Astrocyte (in vitro differentiated cells and primary cell): ENCODE results near the gene TRIP10. TPM values are rescaled to one million over a fixed set of nuclear protein-coding genes. Genes with fewer than 3 reads are reported as not detected.

Experiments used
- DNase-seq: peaks from one replicate; pipeline ENCODE4 v3.0.0-alpha.2; 2010; ENCODE audit warnings: low read depth
- FAIRE-seq: peaks from 2 replicates; lab custom pipeline; 2011; peaks lifted over from hg19 to GRCh38; lab: Jason Lieb, UNC
- H2AFZ ChIP-seq: 2 replicates; pipeline ENCODE4 v1.6.0; 2012; ENCODE audit warnings: low read depth, low read length, inconsistent platforms
- H3K27ac ChIP-seq: 2 replicates; pipeline ENCODE4 v1.5.1; 2011; ENCODE audit warnings: low read depth, low read length, inconsistent platforms
- H3K27me3 ChIP-seq: 2 replicates; pipeline ENCODE4 v1.6.0; 2011; ENCODE audit warnings: low read length, inconsistent platforms; ENCODE audit not compliant: insufficient read depth
- H3K36me3 ChIP-seq: 2 replicates; pipeline ENCODE4 v1.5.1; 2011; ENCODE audit warnings: low read length, inconsistent platforms; ENCODE audit not compliant: insufficient read depth
- H3K4me1 ChIP-seq: 2 replicates; pipeline ENCODE4 v1.5.1; 2011; ENCODE audit warnings: low read length, inconsistent platforms; ENCODE audit not compliant: insufficient read depth
- H3K4me2 ChIP-seq: 2 replicates; pipeline ENCODE4 v1.6.0; 2012; ENCODE audit warnings: low read length, inconsistent platforms
- H3K4me3 ChIP-seq: 2 replicates; pipeline ENCODE4 v1.5.1; 2011; ENCODE audit warnings: low read depth, mild to moderate bottlenecking, low read length, inconsistent platforms; ENCODE audit not compliant: insufficient read depth
- H3K79me2 ChIP-seq: 2 replicates; pipeline ENCODE4 v1.6.0; 2012; ENCODE audit warnings: mild to moderate bottlenecking, low read length, inconsistent platforms; ENCODE audit not compliant: insufficient read depth
- H3K9ac ChIP-seq: 2 replicates; pipeline ENCODE4 v1.6.0; 2012; ENCODE audit warnings: mild to moderate bottlenecking, low read length, inconsistent platforms
- H3K9me3 ChIP-seq: 2 replicates; pipeline ENCODE4 v1.5.1; 2012; ENCODE audit warnings: low read depth, mild to moderate bottlenecking, low read length, inconsistent platforms; ENCODE audit not compliant: insufficient read depth
- H4K20me1 ChIP-seq: 2 replicates; pipeline ENCODE4 v1.6.0; 2012; ENCODE audit warnings: low read length, inconsistent platforms; ENCODE audit not compliant: insufficient read depth
- H3K27ac Mint-ChIP-seq: one replicate; pipeline ENCODE4 v1.8.0; 2021; ENCODE audit warnings: mild to moderate bottlenecking, mixed read lengths; ENCODE audit not compliant: unreplicated experiment
- H3K27me3 Mint-ChIP-seq: one replicate; pipeline ENCODE4 v1.8.0; 2021; ENCODE audit warnings: low read depth, mixed read lengths; ENCODE audit not compliant: unreplicated experiment
- H3K36me3 Mint-ChIP-seq: one replicate; pipeline ENCODE4 v1.8.0; 2021; ENCODE audit warnings: low read depth, mixed read lengths; ENCODE audit not compliant: unreplicated experiment
- H3K4me1 Mint-ChIP-seq: one replicate; pipeline ENCODE4 v1.8.0; 2021; ENCODE audit warnings: low read depth, mixed read lengths; ENCODE audit not compliant: unreplicated experiment
- H3K4me3 Mint-ChIP-seq: one replicate; pipeline ENCODE4 v1.8.0; 2021; ENCODE audit warnings: mild to moderate bottlenecking, moderate library complexity, mixed read lengths; ENCODE audit not compliant: unreplicated experiment
- H3K9me3 Mint-ChIP-seq: one replicate; pipeline ENCODE4 v1.8.0; 2021; ENCODE audit warnings: mild to moderate bottlenecking, mixed read lengths; ENCODE audit not compliant: unreplicated experiment
- CTCF ChIP-seq: IDR thresholded peaks from 2 replicates; pipeline ENCODE4 v1.5.1; 2011; ENCODE audit warnings: low read depth, mild to moderate bottlenecking, inconsistent platforms, low read length, moderate library complexity; ENCODE audit not compliant: insufficient read depth
- EZH2 ChIP-seq: IDR thresholded peaks from 2 replicates; pipeline ENCODE4 v1.6.1; 2012; ENCODE audit warnings: mild to moderate bottlenecking, low read length, inconsistent platforms; ENCODE audit not compliant: insufficient read depth
- total RNA-seq: library from RNA; stranded (reverse); gene quantifications from 2 replicates; pipeline ENCODE4 v1.2.1, GENCODE V29; 2021

The TRIP10 gene
- total RNA-seq, 1 donor from 2014 or later: 41.4 TPM

DNA sequence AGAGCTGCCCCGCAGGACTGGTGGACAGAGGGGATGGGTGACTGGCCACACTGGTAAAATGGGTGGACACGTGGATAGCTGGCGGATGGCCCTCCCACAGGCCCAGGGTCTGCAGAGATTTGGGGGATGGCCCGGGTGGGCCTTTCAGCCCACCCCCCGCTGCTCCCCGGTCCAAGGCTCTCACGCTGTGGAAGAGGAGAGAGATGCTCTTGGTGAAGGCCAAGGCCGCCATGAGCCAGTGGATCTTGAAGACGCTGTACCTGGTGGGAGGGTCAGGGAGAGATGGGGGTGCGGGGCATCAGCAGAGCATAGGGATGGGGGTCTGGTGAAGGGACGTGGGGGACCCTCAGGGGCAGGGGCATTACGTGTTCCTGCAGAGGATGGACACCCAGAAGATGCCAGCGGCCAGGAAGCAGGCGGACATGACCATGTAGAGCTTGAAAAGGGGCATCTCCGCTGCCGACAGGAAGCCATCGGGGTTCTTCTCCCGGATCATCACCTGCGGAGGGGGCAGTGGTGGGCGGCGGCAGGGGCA is 6.6 kb upstream of the TRIP10 start:
- no peak overlapping the region for H3K4me3 Mint-ChIP-seq
- FAIRE-seq: no peak
- no peak overlapping the region for H2AFZ ChIP-seq
- no peaks in the 10 kb centered on the region for H3K27me3 Mint-ChIP-seq
- H3K4me2 ChIP-seq: no peak overlapping the region
- H3K79me2 ChIP-seq: peaks cover 10% of the 10 kb centered on the region
- H3K9me3 Mint-ChIP-seq: peaks cover 3% of the 10 kb centered on the region
- H3K27ac Mint-ChIP-seq: no peak overlapping the region
- no peaks in the 10 kb centered on the region for H3K9me3 ChIP-seq
- no peaks in the 10 kb centered on the region for H3K27me3 ChIP-seq
- H3K36me3 ChIP-seq: no peaks in the 10 kb centered on the region
- H3K4me1 Mint-ChIP-seq: peaks cover 5% of the 10 kb centered on the region
- no peak overlapping the region for H3K27ac ChIP-seq
- H3K36me3 Mint-ChIP-seq: peaks cover 9% of the 10 kb centered on the region
- no peak overlapping the region for H3K4me3 ChIP-seq
- peaks cover 11% of the 10 kb centered on the region for H3K4me1 ChIP-seq
- H3K9ac ChIP-seq: no peak overlapping the region
- DNase-seq: no peak
- H4K20me1 ChIP-seq: no peaks in the 10 kb centered on the region
- TF ChIP-seq EZH2 (no peak), CTCF (no peak)

DNA sequence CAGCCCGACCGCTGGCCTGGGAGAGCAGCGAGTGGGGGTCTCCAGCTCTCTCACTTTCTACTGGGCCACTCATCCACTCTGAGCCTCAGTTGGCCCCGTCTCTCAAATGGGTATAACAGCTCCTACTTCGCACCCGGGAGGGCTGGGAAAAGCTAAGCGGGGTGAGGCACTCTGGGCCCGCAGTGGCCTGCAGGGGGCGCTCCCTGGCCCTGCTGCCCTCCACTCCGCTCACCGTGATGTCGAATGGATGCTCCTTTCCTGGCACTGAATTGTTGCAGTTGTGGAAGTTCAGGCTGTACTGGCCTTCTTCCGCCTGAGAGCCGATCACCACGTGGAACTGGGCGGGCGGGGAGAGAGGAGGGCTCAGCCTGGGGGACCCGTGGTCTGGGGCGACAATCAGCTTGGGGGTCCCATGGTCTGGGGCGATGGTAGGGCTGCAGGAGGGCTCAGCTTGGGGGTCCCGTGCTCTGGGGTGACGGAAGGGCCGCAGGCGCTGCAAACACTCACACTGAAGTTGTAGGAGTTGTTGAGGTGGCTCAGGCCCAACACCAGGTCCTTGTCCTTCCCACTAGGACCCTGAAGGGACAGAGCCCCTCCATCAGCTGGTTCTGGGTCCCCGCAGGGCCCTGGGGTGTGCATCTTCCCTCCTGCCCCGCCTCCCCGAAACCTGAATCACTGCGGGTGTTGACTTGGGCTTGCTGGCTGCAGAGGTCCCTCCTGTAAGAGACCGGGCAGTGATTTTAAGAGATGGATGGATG is 6.0 kb upstream of the TRIP10 start:
- H3K4me1 Mint-ChIP-seq: peaks cover 9% of the 10 kb centered on the region
- H3K36me3 Mint-ChIP-seq: peaks cover 9% of the 10 kb centered on the region
- TF ChIP-seq CTCF: no peak
- no peak for TF ChIP-seq EZH2
- no peaks in the 10 kb centered on the region for H3K36me3 ChIP-seq
- H3K4me3 Mint-ChIP-seq: no peak overlapping the region
- H2AFZ ChIP-seq: no peak overlapping the region
- no peak overlapping the region for H3K4me2 ChIP-seq
- DNase-seq (no peak), FAIRE-seq (no peak)
- no peaks in the 10 kb centered on the region for H3K9me3 ChIP-seq
- H3K27ac Mint-ChIP-seq: no peak overlapping the region
- H4K20me1 ChIP-seq: no peaks in the 10 kb centered on the region
- H3K9me3 Mint-ChIP-seq: peaks cover 3% of the 10 kb centered on the region
- H3K4me3 ChIP-seq: no peak overlapping the region
- no peaks in the 10 kb centered on the region for H3K27me3 ChIP-seq
- H3K9ac ChIP-seq: no peak overlapping the region
- no peak overlapping the region for H3K27ac ChIP-seq
- H3K79me2 ChIP-seq: peaks cover 10% of the 10 kb centered on the region
- H3K4me1 ChIP-seq: peaks cover 17% of the 10 kb centered on the region
- H3K27me3 Mint-ChIP-seq: no peaks in the 10 kb centered on the region
